ENCODE data around the gene MRPS15.
"Not testable (repeated sequence)": the region's sequence is repeated elsewhere in the genome, so short reads cannot be mapped to it uniquely, and the experiment has no call there.

The MRPS15 gene

GRCh38 chr1:36482724-36483388, 18.7 kb upstream of the MRPS15 start, which contains the start of gene CSF3R:
Gene CSF3R (minus strand): TSS chr1:36482913. CDS start chr1:36479496, 3,417 bp downstream.
- DNase-seq = no peak

DNA sequence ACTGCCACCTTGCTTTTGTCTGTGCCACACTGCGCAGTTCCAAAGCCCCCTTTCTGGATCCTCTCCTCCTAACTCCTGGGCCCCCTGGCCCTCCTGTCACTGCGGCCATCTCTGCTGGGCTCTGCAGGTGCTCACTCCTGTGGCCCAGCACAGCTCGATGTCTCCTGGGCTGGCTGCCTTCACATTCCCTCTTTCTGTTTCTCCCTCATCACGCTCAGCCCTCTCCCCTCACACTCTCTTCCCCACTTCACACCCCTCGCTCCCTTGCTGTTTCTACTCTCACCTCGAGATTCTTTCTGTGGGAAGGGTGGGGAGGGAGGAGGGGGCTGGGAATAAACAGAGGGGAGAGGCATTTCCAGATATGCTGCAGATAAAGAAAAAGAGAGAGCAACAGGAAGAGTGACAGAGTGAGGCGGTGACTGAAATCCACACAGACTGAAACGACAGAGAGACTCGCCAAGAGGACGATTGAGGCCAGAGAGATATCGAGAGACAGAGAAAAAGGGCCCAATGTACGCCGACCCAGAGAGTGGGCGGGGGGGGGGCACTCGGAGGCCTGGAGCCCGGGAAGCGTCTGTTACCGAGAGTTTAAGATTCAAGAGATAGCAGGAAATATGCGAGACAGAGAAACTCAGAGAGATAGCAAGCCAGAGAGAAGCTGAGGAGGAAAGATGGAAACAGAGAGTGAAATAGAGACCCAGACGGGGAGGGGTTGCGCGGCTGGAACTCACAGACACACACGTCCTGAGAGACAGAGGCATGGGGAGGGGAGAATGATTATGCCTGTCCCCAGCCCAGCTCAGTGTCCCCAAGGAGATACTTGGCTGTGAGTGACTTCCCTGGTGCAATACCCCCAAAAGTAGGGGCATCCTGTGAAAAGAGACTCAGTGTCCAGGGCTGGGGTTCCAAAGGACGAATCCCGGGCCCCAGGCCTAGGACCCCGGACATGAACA, 17.9 kb upstream of the MRPS15 start:
- no peak for DNase-seq

- DNase-seq = no peak
Measured at GRCh38 chr1:36481091-36481490, 16.9 kb upstream of the MRPS15 start.

- no peak for DNase-seq
Measured at GRCh38 chr1:36480161-36480560, 16.0 kb upstream of the MRPS15 start.

DNA sequence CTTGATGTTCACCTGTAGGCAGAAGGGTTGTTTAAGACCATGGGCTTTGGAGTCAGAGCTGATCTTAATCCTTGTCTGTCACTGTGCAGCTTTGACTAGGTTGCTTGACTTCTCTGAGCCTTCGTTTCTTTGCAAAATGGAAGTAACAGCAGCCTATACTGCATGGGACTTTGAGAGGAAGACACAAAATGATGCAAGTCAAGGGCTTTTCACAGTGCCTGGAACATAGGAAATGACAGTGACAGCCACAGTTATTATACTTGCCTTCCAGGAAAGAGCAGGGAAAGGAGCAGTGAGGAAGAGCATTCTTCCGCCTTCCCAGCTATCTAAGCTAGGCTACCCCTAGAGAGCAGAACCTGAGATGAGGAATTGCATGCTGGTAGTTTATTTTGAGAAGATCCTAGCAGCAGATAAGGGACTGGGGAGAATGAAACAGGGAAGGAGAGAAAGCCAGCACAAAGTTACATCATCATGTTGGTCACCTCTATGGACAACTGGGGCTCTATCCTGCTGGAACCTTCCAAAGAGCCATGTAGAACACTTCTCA, 15.4 kb upstream of the MRPS15 start:
- no peak for DNase-seq

GRCh38 chr1:36477615-36478014, 13.4 kb upstream of the MRPS15 start:
- not testable (repeated sequence) for DNase-seq

GRCh38 chr1:36476945-36477344, 12.8 kb upstream of the MRPS15 start:
- no peak for DNase-seq

- no peak for DNase-seq
Measured at GRCh38 chr1:36475910-36476604, 11.9 kb upstream of the MRPS15 start.

DNA sequence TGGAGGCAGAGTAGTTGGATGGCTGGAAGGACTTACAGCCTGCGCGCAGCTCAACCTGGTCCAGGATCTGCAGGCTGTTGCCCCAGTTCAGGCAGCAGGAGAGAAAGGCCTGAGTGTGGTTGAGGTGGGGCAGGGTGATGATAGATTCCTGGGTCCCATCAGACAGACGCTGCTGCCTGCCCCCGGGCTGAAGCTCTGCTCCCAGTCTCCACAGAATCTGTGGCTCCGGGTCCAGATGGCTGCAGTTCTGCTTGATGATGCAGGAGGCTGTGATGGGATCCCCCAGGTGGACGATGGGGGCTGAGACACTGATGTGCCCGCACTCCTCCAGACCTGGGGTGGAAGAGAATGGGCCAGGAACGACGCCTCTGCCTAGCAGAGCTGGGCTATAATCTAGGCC, 11.2 kb upstream of the MRPS15 start:
- no peak for DNase-seq

- no peak for DNase-seq
Measured at GRCh38 chr1:36472656-36473055, 8.5 kb upstream of the MRPS15 start.

DNA sequence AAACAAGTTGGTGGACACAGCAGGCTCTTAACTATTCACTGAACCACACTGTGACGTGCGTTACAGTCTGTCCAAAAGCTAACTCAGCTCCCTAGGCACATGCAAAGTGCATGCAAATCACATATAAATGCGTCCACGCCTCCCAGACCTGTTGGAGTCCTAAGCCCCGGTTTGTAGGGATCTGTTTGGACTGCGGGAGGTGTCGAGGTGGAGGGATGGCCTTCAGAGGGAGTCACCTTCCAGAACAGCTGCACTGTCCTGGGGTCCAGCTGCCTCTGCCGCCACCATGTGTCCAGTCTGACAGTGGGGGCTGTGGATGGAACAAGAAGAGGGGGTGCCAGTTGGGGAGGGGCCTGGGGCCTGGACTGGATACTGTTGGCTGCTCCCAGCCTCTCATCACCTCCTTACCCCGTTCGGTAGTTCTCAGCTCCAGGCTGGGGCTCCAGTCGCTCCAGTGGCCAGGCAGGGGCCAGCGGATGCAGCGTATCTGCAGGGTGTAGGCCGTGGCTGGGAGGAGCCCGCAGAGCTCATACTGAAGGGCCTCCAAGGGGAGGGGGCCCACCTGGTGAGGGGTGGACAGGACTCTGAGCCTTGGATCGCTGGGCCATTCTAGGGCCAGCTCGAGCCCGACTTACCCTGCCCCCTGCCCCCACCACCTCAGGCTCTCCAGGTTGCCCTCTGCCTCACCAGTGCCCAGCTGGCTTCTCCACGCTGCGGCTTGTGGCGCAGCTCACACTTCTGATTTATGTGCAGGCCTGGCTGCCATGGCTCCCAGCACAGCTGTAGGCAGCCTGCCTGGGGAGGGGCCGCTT, 7.9 kb upstream of the MRPS15 start:
- no peak for DNase-seq

- no peak for DNase-seq
Measured at GRCh38 chr1:36469163-36469562, 5.0 kb upstream of the MRPS15 start.

- no peak for DNase-seq
Measured at GRCh38 chr1:36467700-36468455, 3.7 kb upstream of the MRPS15 start.

GRCh38 chr1:36467027-36467410, 2.8 kb upstream of the MRPS15 start:
- DNase-seq = no peak

- DNase-seq = no peak
Measured at GRCh38 chr1:36466370-36467026, 2.3 kb upstream of the MRPS15 start.

GRCh38 chr1:36465731-36466369, 1.7 kb upstream of the MRPS15 start:
- peak; percentile 59 for DNase-seq

- no peak for DNase-seq
Measured at GRCh38 chr1:36464605-36465393, 615 bp upstream of the MRPS15 start.

- no peak for DNase-seq
Measured at GRCh38 chr1:36463463-36463802, 751 bp downstream of the MRPS15 start.

DNA sequence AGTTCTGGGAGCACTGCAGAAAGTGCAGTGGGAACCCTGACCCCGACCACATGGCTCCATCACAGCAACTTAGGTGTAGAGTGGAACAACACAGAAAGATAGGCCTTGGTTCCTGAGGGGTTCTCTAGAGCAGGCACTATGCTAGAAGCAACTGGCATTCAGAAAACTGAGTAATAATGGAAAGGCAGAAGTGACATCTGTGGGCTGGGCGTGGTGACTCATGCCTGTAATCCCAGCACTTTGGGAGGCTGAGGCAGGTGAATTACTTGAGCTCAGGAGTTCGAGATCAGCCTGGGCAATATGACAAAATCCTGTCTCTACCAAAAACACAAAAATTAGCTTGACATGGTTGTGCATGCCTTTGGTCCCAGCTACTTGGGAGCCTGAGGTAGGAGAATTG, 5.3 kb downstream of the MRPS15 start:
- no peak for DNase-seq

All from fibroblast of skin of scalp (primary cell).